ENCODE measurements around the gene PDIA4. TPM values are rescaled to one million over a fixed set of nuclear protein-coding genes. Genes with fewer than 3 reads are reported as not detected.

The PDIA4 gene
- total RNA-seq (69.6 TPM), polyA plus RNA-seq (ENCODE audit: insufficient read depth in 1 of 8, insufficient read length in 8 of 8, low replicate concordance in 1 of 8) (100 to 1,000 TPM in 1 of 8 donors, 10 to 100 TPM in 7; 62.9 to 114 (median 80.3) TPM)
- long read RNA-seq, donor 1, transcript PDIA4-201 (10 exons, 2,903 nt) = major isoform, 9 of 18 reads
- long read RNA-seq, donor 1, partial matches to known transcripts = 9 of 18 reads
- long read RNA-seq, donor 1, other reads (novel, unspliced or antisense) = 0 of 18 reads
- long read RNA-seq, donor 2, partial matches to known transcripts = 0 of 2 reads
- long read RNA-seq, donor 2, other reads (novel, unspliced or antisense) = 0 of 2 reads
- long read RNA-seq, donor 3, transcript PDIA4-201 (10 exons, 2,903 nt) = major isoform, 19 of 36 reads
- long read RNA-seq, donor 3, partial matches to known transcripts = 16 of 36 reads
- long read RNA-seq, donor 3, other reads (novel, unspliced or antisense) = 0 of 36 reads
- long read RNA-seq, donor 4, transcript PDIA4-201 (10 exons, 2,903 nt) = major isoform, 7 of 53 reads
- long read RNA-seq, donor 4, partial matches to known transcripts = 46 of 53 reads
- long read RNA-seq, donor 4, other reads (novel, unspliced or antisense) = 0 of 53 reads
- long read RNA-seq, donor 5, transcript PDIA4-201 (10 exons, 2,903 nt) = major isoform, 43 of 155 reads
- long read RNA-seq, donor 5, partial matches to known transcripts = 110 of 155 reads
- long read RNA-seq, donor 5, other reads (novel, unspliced or antisense) = 0 of 155 reads
- long read RNA-seq, donor 6, transcript PDIA4-201 (10 exons, 2,903 nt) = major isoform, 29 of 73 reads
- long read RNA-seq, donor 6, partial matches to known transcripts = 41 of 73 reads
- long read RNA-seq, donor 6, other reads (novel, unspliced or antisense) = 0 of 73 reads
- long read RNA-seq, donor 7, transcript PDIA4-201 (10 exons, 2,903 nt) = major isoform, 23 of 115 reads
- long read RNA-seq, donor 7, partial matches to known transcripts = 91 of 115 reads
- long read RNA-seq, donor 7, other reads (novel, unspliced or antisense) = 0 of 115 reads
- long read RNA-seq, donor 8, transcript PDIA4-201 (10 exons, 2,903 nt) = major isoform, 13 of 27 reads
- long read RNA-seq, donor 8, partial matches to known transcripts = 13 of 27 reads
- long read RNA-seq, donor 8, other reads (novel, unspliced or antisense) = 0 of 27 reads
- long read RNA-seq, donor 9, transcript PDIA4-201 (10 exons, 2,903 nt) = major isoform, 12 of 40 reads
- long read RNA-seq, donor 9, partial matches to known transcripts = 27 of 40 reads
- long read RNA-seq, donor 9, other reads (novel, unspliced or antisense) = 0 of 40 reads
- long read RNA-seq, donor 10, transcript PDIA4-201 (10 exons, 2,903 nt) = major isoform, 27 of 57 reads
- long read RNA-seq, donor 10, partial matches to known transcripts = 30 of 57 reads
- long read RNA-seq, donor 10, other reads (novel, unspliced or antisense) = 0 of 57 reads
- long read RNA-seq, donor 11, transcript PDIA4-201 (10 exons, 2,903 nt) = major isoform, 11 of 29 reads
- long read RNA-seq, donor 11, partial matches to known transcripts = 16 of 29 reads
- long read RNA-seq, donor 11, other reads (novel, unspliced or antisense) = 0 of 29 reads

GRCh38 chr7:149028346-149029109, at the start of gene PDIA4:
PDIA4 (minus strand) TSS chr7:149028505; CDS start chr7:149028408, 97 bp downstream.
- under 1% methylated on average over 78 of the region's 87 CpGs for WGBS (ENCODE audit: insufficient coverage)
- Histone ChIP-seq H3K27ac (ENCODE audit: low read length) (peak within 1 kb of the TSS; percentile 83), H3K36me3 (ENCODE audit: control insufficient read depth, insufficient read depth, low read length) (peaks cover 8% of the 10 kb centered on the region), H3K4me3 (ENCODE audit: low read length) (peak within 1 kb of the TSS; percentile 75), H3K9me3 (replicated peaks; ENCODE audit: control insufficient read depth, low read depth, low read length) (no peaks in the 10 kb centered on the region), H3K4me1 (ENCODE audit: control insufficient read depth, insufficient read depth, low read length) (peaks cover 12% of the 10 kb centered on the region), H3K27me3 (ENCODE audit: control insufficient read depth, insufficient read depth, low read length) (no peaks in the 10 kb centered on the region)
- DNase-seq = peak; percentile 100

- Histone ChIP-seq H3K4me1 (ENCODE audit: control insufficient read depth, insufficient read depth, low read length) (no peaks in the 10 kb centered on the region), H3K36me3 (ENCODE audit: control insufficient read depth, insufficient read depth, low read length) (peaks cover 18% of the 10 kb centered on the region), H3K9me3 (replicated peaks; ENCODE audit: control insufficient read depth, low read depth, low read length) (no peaks in the 10 kb centered on the region), H3K27ac (ENCODE audit: low read length) (no peak overlapping the region), H3K4me3 (ENCODE audit: low read length) (no peak overlapping the region), H3K27me3 (ENCODE audit: control insufficient read depth, insufficient read depth, low read length) (no peaks in the 10 kb centered on the region)
- DNase-seq = no peak
- WGBS (ENCODE audit: insufficient coverage) = 80% methylated on average over 5 of the region's 9 CpGs
These were observed 49.3 kb upstream of the PDIA4 start for GRCh38 chr7:149077594-149077993.

GRCh38 chr7:149075286-149075685, 47.0 kb upstream of the PDIA4 start:
- Histone ChIP-seq H3K4me1 (ENCODE audit: control insufficient read depth, insufficient read depth, low read length) (no peaks in the 10 kb centered on the region), H3K27me3 (ENCODE audit: control insufficient read depth, insufficient read depth, low read length) (no peaks in the 10 kb centered on the region), H3K4me3 (ENCODE audit: low read length) (no peak overlapping the region), H3K9me3 (replicated peaks; ENCODE audit: control insufficient read depth, low read depth, low read length) (no peaks in the 10 kb centered on the region), H3K27ac (ENCODE audit: low read length) (no peak overlapping the region), H3K36me3 (ENCODE audit: control insufficient read depth, insufficient read depth, low read length) (peaks cover 36% of the 10 kb centered on the region)
- no CpG with 5 or more reads among the region's 2 CpGs for WGBS (ENCODE audit: insufficient coverage)
- no peak for DNase-seq

GRCh38 chr7:149074116-149074885, 46.0 kb upstream of the PDIA4 start:
- no CpG with 5 or more reads among the region's 3 CpGs for WGBS (ENCODE audit: insufficient coverage)
- H3K36me3 ChIP-seq (ENCODE audit: control insufficient read depth, insufficient read depth, low read length) = peaks cover 38% of the 10 kb centered on the region

GRCh38 chr7:149072438-149072775, 44.1 kb upstream of the PDIA4 start:
- Histone ChIP-seq H3K9me3 (replicated peaks; ENCODE audit: control insufficient read depth, low read depth, low read length) (no peaks in the 10 kb centered on the region), H3K36me3 (ENCODE audit: control insufficient read depth, insufficient read depth, low read length) (peaks cover 38% of the 10 kb centered on the region), H3K27ac (ENCODE audit: low read length) (peak overlapping the region; percentile 9), H3K4me1 (ENCODE audit: control insufficient read depth, insufficient read depth, low read length) (no peaks in the 10 kb centered on the region), H3K27me3 (ENCODE audit: control insufficient read depth, insufficient read depth, low read length) (no peaks in the 10 kb centered on the region), H3K4me3 (ENCODE audit: low read length) (no peak overlapping the region)
- no CpG with 5 or more reads among the region's 4 CpGs for WGBS (ENCODE audit: insufficient coverage)
- no peak for DNase-seq

More at GRCh38 chr7:149074116-149074885, 46.0 kb upstream of the PDIA4 start:
- no peaks in the 10 kb centered on the region for H3K4me1 ChIP-seq (ENCODE audit: control insufficient read depth, insufficient read depth, low read length)
- H3K27ac ChIP-seq (ENCODE audit: low read length) = no peak overlapping the region
- DNase-seq = no peak
- no peaks in the 10 kb centered on the region for H3K9me3 ChIP-seq (replicated peaks; ENCODE audit: control insufficient read depth, low read depth, low read length)
- H3K4me3 ChIP-seq (ENCODE audit: low read length) = no peak overlapping the region
- H3K27me3 ChIP-seq (ENCODE audit: control insufficient read depth, insufficient read depth, low read length) = no peaks in the 10 kb centered on the region

GRCh38 chr7:149071641-149072437, 43.5 kb upstream of the PDIA4 start:
- H3K4me3 ChIP-seq (ENCODE audit: low read length) = no peak overlapping the region
- WGBS (ENCODE audit: insufficient coverage) = 70% methylated on average over 37 of the region's 46 CpGs
- H3K9me3 ChIP-seq (replicated peaks; ENCODE audit: control insufficient read depth, low read depth, low read length) = no peaks in the 10 kb centered on the region
- peak; percentile 46 for DNase-seq
- no peaks in the 10 kb centered on the region for H3K27me3 ChIP-seq (ENCODE audit: control insufficient read depth, insufficient read depth, low read length)
- H3K36me3 ChIP-seq (ENCODE audit: control insufficient read depth, insufficient read depth, low read length) = peaks cover 38% of the 10 kb centered on the region
- H3K4me1 ChIP-seq (ENCODE audit: control insufficient read depth, insufficient read depth, low read length) = no peaks in the 10 kb centered on the region
- peak overlapping the region; percentile 9 for H3K27ac ChIP-seq (ENCODE audit: low read length)

GRCh38 chr7:149071182-149071635, 42.9 kb upstream of the PDIA4 start:
- Histone ChIP-seq H3K27me3 (ENCODE audit: control insufficient read depth, insufficient read depth, low read length) (no peaks in the 10 kb centered on the region), H3K4me1 (ENCODE audit: control insufficient read depth, insufficient read depth, low read length) (no peaks in the 10 kb centered on the region), H3K4me3 (ENCODE audit: low read length) (no peak overlapping the region), H3K27ac (ENCODE audit: low read length) (no peak overlapping the region), H3K9me3 (replicated peaks; ENCODE audit: control insufficient read depth, low read depth, low read length) (no peaks in the 10 kb centered on the region), H3K36me3 (ENCODE audit: control insufficient read depth, insufficient read depth, low read length) (peaks cover 38% of the 10 kb centered on the region)
- 94% methylated on average over 29 of the region's 29 CpGs for WGBS (ENCODE audit: insufficient coverage)
- no peak for DNase-seq

All from muscle of leg (tissue), 16 donors.